ENCODE data around the gene ATXN7L2.

ATXN7L2 gene

DNA sequence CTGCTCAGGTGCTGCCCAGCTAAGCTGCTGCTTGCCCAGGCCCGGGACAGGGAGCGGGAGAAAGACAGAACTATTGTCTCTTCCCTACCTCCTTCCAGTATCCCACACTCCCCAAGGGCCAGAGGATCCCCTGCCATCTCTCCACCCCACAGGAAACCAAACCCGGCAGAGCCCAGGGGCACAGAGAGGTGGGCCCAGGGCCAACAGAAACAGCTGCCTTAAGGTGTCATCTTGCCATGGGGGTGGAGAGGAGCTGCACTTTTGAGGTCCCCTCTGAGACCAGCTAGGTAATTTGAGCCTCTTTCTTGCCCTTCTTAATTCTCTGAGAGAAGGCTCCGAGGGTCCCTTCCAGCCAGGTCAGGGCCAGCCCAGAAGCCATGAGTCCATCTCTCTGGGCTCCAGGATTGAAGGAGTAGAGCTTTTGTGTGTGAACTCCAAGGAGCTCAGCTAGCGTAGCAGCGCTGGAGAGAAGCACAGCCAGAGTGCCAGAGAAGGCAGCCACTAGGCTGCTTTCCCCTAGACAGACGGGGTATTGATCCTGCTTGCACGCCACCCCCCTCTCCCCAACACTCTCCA lies 46.3 kb downstream of the ATXN7L2 start:
- no peak overlapping the region for H3K27ac ChIP-seq
- TF ChIP-seq, protein P1, sequence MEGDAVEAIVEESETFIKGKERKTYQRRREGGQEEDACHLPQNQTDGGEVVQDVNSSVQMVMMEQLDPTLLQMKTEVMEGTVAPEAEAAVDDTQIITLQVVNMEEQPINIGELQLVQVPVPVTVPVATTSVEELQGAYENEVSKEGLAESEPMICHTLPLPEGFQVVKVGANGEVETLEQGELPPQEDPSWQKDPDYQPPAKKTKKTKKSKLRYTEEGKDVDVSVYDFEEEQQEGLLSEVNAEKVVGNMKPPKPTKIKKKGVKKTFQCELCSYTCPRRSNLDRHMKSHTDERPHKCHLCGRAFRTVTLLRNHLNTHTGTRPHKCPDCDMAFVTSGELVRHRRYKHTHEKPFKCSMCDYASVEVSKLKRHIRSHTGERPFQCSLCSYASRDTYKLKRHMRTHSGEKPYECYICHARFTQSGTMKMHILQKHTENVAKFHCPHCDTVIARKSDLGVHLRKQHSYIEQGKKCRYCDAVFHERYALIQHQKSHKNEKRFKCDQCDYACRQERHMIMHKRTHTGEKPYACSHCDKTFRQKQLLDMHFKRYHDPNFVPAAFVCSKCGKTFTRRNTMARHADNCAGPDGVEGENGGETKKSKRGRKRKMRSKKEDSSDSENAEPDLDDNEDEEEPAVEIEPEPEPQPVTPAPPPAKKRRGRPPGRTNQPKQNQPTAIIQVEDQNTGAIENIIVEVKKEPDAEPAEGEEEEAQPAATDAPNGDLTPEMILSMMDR (conservative IDR thresholded peaks at IDR 0.05), result no peak

DNA sequence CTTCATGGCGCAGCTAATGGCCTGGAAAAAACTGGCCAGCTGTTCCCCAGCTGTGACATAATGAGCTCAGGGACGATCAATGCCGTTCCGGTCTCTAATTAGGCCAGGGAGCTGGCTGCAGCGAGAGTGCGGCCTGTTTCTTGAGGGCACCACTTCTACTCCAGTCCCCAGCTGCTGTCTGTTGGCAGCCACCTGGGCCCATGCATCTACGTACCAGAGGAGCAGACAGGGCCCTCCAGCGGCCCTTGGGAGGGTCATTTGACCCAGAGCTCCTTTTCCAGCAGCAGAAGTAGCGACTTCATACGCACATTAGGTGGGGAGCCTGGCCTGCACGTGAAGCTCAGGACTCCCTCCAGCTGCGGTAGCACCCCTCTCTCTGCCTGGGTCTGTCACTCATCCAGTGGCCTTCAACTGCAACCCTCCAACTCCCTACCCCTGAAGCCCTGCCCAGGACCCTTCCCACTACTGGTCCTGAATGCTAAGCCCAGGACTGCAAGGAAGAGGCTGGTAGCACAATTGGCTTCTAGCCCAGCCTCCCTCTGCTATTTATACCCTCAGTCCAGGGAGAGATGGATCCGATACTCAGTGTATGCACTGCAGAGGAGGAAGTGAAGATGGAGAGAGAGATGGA lies 46.9 kb downstream of the ATXN7L2 start:
- TF ChIP-seq, protein P1 (conservative IDR thresholded peaks at IDR 0.05), result no peak

DNA sequence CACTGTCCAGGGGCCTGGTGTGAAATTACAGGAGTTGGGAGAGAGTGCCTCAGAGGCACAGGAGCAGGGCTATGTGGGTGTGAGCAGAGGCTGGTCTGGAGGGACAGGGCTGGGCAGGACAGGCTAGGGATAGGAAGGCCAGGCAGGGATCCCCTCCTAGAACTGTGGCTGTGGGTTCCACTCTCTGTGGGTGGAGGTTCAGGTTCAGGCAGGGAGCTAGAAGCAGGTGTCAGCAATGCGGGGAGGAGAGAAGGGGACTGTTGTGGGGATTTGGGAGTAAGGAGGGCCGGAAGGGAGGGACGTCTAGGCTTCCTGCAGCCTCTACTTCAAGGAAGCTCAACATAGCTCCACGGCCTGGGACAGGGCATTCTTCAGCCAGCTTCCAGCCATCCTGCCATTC lies 47.7 kb downstream of the ATXN7L2 start:
- TF ChIP-seq, protein P1 (conservative IDR thresholded peaks at IDR 0.05), result no peak
- H3K27ac ChIP-seq, result no peak overlapping the region

More for the DNA sequence above, 46.9 kb downstream of the ATXN7L2 start:
- H3K27ac ChIP-seq, result no peak overlapping the region

DNA sequence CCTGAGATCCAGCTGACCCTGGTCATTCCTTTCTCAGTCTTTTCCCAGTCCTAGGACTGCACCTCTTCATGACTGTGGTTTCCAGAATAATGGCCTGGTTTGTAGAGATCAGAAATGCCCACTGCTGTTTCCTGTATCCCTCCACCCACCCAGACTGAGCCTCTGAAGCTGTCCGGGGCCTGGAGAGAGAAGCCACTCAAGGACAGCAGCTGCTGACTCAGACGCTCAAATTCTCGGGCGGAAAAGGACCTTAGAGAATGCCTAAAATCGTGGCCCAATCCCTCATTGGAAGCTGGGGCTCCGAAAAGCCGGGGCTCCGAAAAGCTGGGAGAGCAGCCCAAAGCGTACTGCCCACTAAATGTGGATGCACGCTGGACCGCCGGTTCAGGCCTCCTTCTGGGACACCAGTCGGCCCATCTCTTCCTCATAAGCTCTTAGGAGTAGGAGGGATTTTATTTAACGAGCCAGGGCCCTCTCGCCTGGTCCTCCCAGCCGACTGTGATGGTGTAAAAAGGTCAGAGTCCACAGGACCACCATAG lies 48.2 kb downstream of the ATXN7L2 start:
- TF ChIP-seq, protein P1 (conservative IDR thresholded peaks at IDR 0.05), result no peak
- H3K27ac ChIP-seq, result no peak overlapping the region

DNA sequence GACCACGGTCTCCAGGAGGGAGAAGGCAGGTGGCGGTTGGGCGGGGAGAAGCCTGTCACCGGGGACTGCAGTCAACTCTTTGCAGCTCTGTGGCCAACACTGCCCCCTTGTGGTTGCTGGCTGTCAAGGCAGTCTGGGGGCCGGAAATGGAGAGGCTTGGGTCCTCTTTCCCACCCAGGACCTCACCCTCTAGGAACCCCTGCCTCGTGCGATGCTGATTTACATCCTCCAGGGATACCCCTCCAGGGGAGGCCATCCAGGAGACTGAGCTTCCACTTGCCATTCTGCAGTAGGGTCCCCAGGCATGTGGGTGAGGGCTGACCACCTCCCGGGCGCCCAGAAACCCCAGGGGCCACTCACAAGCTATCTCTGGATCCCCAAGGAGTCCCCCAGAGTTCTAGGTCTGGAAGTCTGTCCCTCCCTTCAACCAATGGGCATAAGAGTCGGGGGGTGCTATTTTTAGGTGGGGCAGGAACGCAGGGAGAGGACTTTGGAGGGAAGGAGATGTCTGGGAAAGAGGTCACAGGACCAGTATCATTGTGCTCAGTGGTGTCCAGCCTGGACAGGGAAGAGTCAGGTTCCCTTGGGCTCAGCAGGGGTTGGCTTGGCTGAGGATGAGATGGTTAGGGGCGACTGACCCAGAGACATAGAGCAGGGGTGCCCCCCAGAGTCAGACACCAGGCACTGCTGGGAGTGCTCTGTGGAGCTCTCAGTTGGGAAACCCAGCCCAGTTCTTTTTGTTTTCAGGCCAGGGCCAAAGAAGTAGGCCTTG lies 48.8 kb downstream of the ATXN7L2 start:
- TF ChIP-seq, protein P1 (conservative IDR thresholded peaks at IDR 0.05), result peak; percentile 93
- peak overlapping the region; percentile 16; the same call in 1 of the 2 replicates for H3K27ac ChIP-seq

DNA sequence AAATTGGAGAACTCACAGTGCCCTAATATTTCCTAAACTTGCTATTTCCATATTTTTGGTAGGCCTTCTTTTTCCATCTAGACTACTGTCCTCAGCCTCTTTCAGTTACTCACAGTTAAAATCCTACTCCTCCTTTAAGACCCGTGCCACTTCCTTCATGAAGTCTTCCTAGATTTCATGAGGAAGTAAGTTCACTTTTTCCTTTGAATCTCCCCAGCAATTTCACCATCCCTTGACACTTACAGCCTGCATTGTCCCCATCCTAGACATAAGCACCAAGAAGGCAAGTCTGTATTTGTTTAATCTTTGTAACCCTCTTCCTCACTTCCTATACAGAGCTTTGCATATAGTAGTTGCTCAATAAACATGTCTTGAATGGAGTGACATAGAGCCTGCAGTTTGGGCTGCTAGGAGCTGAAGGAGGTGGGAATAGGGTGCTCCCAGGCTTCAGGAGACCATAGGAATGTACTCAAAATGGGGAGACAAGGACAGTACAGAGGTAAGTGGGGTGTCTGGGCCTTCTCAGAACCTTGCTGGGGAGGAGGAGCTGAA lies 50.7 kb downstream of the ATXN7L2 start:
- TF ChIP-seq, protein P1 (conservative IDR thresholded peaks at IDR 0.05), result no peak
- no peak overlapping the region for H3K27ac ChIP-seq

DNA sequence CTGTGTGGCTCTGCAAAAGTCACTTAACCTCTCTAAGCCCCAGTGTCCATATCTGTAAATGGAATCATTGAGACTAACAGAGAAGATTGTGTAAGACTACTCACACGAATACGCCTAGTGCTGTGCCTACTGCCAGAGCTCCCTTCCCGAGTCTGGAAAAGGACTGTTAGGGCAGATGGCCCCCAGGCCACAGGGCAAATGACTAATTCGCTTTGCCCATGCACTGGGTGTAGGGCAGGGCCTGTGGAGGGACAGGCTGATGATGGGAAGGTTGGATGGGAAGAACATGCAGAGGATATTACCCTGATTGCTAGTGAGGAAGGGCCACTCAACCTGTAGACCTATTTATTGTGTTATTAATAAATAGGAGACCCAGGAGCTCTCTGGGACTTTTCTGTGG lies 51.8 kb downstream of the ATXN7L2 start:
- no peak overlapping the region for H3K27ac ChIP-seq
- TF ChIP-seq, protein P1 (conservative IDR thresholded peaks at IDR 0.05), result no peak

Measured in VCaP (cell line).